Activated naive CD4-positive, alpha-beta T cell treated with Interleukin-2 at 50 U/mL for 16 hours (primary cell): ENCODE data around the gene ATP5PF.
A peak's percentile ranks its signal among the peaks of the same experiment; 100 is the strongest.
"Not testable (repeated sequence)": the region's sequence is repeated elsewhere in the genome, so short reads cannot be mapped to it uniquely, and the experiment has no call there.

Experiments
- DNase-seq: peaks from one replicate; pipeline ENCODE4 v3.0.0-alpha.2; 2020

Gene ATP5PF

GRCh38 chr21:25721987-25722386 is 12.7 kb downstream of the ATP5PF start:
- no peak for DNase-seq

GRCh38 chr21:25717491-25718147 is 17.1 kb downstream of the ATP5PF start:
- DNase-seq = no peak

- not testable (repeated sequence) for DNase-seq
These were observed 20.6 kb downstream of the ATP5PF start for GRCh38 chr21:25714066-25714465.

GRCh38 chr21:25710550-25710949 is 24.2 kb downstream of the ATP5PF start:
- no peak for DNase-seq

- DNase-seq = no peak
These were observed 24.9 kb downstream of the ATP5PF start for GRCh38 chr21:25709684-25710265.

- DNase-seq = peak; percentile 36
These were observed 26.1 kb downstream of the ATP5PF start for GRCh38 chr21:25708467-25709065.

GRCh38 chr21:25701529-25701928 is 33.2 kb downstream of the ATP5PF start:
- DNase-seq = no peak

GRCh38 chr21:25700741-25701140 is 34.0 kb downstream of the ATP5PF start:
- no peak for DNase-seq

- DNase-seq = not testable (repeated sequence)
These were observed 39.2 kb downstream of the ATP5PF start for GRCh38 chr21:25695461-25695860.

GRCh38 chr21:25691976-25692375 is 42.7 kb downstream of the ATP5PF start:
- no peak for DNase-seq

- no peak for DNase-seq
These were observed 45.5 kb downstream of the ATP5PF start for GRCh38 chr21:25689226-25689625.

- DNase-seq = no peak
These were observed 46.2 kb downstream of the ATP5PF start for GRCh38 chr21:25688275-25689155.

GRCh38 chr21:25687787-25688186 is 46.9 kb downstream of the ATP5PF start:
- no peak for DNase-seq

GRCh38 chr21:25682382-25682781 is 52.3 kb downstream of the ATP5PF start:
- no peak for DNase-seq

GRCh38 chr21:25676451-25676850 is 58.3 kb downstream of the ATP5PF start:
- DNase-seq = no peak
